K562 (cell line): ENCODE data around the gene BCL6B. TPM values are rescaled to one million over a fixed set of nuclear protein-coding genes. Genes with fewer than 3 reads are reported as not detected.

ENCODE experiments used
- ATAC-seq: fragments of 200-7000 bp; cut with Tn5 transposase; 3 replicates; pipeline ENCODE4 v1.9.1; 2020; ENCODE audit warnings: moderate library complexity
- BruUV-seq: library from RNA; stranded (reverse); fragments of 400-500 nt; replicated peaks from 2 replicates; lab custom pipeline; 2021; lab: Mats Ljungman, UMichigan
- CTCF ChIA-PET: fragments of 300-600 bp; formaldehyde crosslinking; extraction: SDS; loops from one replicate; lab custom pipeline; 2021; ENCODE audit warnings: low intra/inter-chr PET ratio; lab: Yijun Ruan, JAX
- POLR2A ChIA-PET: fragments of 300-600, 350-650 bp; sonication (Branson Sonifier 250); formaldehyde crosslinking; extraction: SDS; loops from one replicate; lab custom pipeline; 2021; ENCODE audit warnings: antibody characterized with exemption, inconsistent platforms; lab: Yijun Ruan, JAX
- DNase-seq, 4 experiments: peaks; one replicate each; pipeline versions ENCODE4 v3.0.0 to v3.0.0-alpha.2; 2011 to 2018; ENCODE audit warnings: low spot score in 3 of 4, mixed read lengths in 3 of 4; ENCODE audit errors: extremely low read depth in 1 of 4
- FAIRE-seq: peaks from 2 replicates; lab custom pipeline; 2011; peaks lifted over from hg19 to GRCh38; lab: Jason Lieb, UNC
- H2AFZ ChIP-seq: 2 replicates; pipeline ENCODE4 v1.6.0; 2011; ENCODE audit warnings: low read depth, low read length, control low read depth, inconsistent platforms
- H3K27ac ChIP-seq: fragments of 200-600 bp; 3 replicates; pipeline ENCODE4 v1.8.0; 2011; ENCODE audit warnings: low read depth, mild to moderate bottlenecking, control low read depth, inconsistent platforms, low read length, moderate library complexity, mixed read lengths; ENCODE audit errors: extremely low read depth
- H3K27me3 ChIP-seq, 2 experiments: fragments of 300-600 bp in 1 of 2; 2 replicates in 1 of 2; 3 replicates in 1 of 2; pipeline versions ENCODE4 v1.6.0 to v1.8.0; 2011; ENCODE audit warnings: inconsistent platforms in 2 of 2, low read length in 2 of 2, mild to moderate bottlenecking in 1 of 2, mixed read lengths in 1 of 2, moderate library complexity in 1 of 2; ENCODE audit not compliant: control insufficient read depth in 2 of 2, insufficient read depth in 2 of 2
- H3K36me3 ChIP-seq: fragments of 300-600 bp; 3 replicates; pipeline ENCODE4 v1.8.0; 2011; ENCODE audit warnings: mild to moderate bottlenecking, low read length, inconsistent platforms; ENCODE audit not compliant: control insufficient read depth, insufficient read depth
- H3K4me1 ChIP-seq, 2 experiments: fragments of 200-600 bp in 1 of 2; replicated peaks in 1 of 2; 2 replicates in 1 of 2; 3 replicates in 1 of 2; pipeline versions ENCODE4 v1.5.1 to v1.8.0; 2011; ENCODE audit warnings: inconsistent platforms in 2 of 2, low read length in 2 of 2, mild to moderate bottlenecking in 1 of 2, mixed read lengths in 1 of 2, moderate library complexity in 1 of 2; ENCODE audit not compliant: control insufficient read depth in 2 of 2, insufficient read depth in 2 of 2
- H3K4me2 ChIP-seq: 2 replicates; pipeline ENCODE4 v1.6.1; 2011; ENCODE audit warnings: low read length, control low read depth, inconsistent platforms, mixed read lengths; ENCODE audit not compliant: insufficient read depth
- H3K4me3 ChIP-seq: fragments of 200-600 bp; sonication (generic), shearing (Covaris generic); 2 replicates; pipeline ENCODE4 v1.5.1; 2016; ENCODE audit warnings: control low read depth, inconsistent platforms
- H3K79me2 ChIP-seq: fragments of 200-600 bp; 3 replicates; pipeline ENCODE4 v1.8.0; 2011; ENCODE audit warnings: low read length, inconsistent platforms; ENCODE audit not compliant: control insufficient read depth, insufficient read depth
- H3K9ac ChIP-seq, 2 experiments: 2 replicates each; pipeline versions ENCODE4 v1.6.0 to v1.6.1; 2011; ENCODE audit warnings: low read depth in 2 of 2, low read length in 2 of 2, control low read depth in 1 of 2, inconsistent platforms in 1 of 2, mild to moderate bottlenecking in 1 of 2, mixed read lengths in 1 of 2; ENCODE audit not compliant: insufficient read depth in 1 of 2
- H3K9me1 ChIP-seq: one replicate; pipeline ENCODE4 v1.6.0; 2011; ENCODE audit warnings: inconsistent platforms, mild to moderate bottlenecking, low read length, moderate library complexity; ENCODE audit not compliant: control insufficient read depth, insufficient read depth
- H3K9me3 ChIP-seq: replicated peaks from 2 replicates; pipeline ENCODE4 v1.5.1; 2011; ENCODE audit warnings: low read depth, low read length, inconsistent platforms; ENCODE audit not compliant: control insufficient read depth, insufficient read depth
- H4K20me1 ChIP-seq: replicated peaks from 2 replicates; pipeline ENCODE4 v1.6.1; 2011; ENCODE audit warnings: low read length, inconsistent platforms, mixed read lengths; ENCODE audit not compliant: control insufficient read depth, insufficient read depth
- CCNT2 ChIP-seq: IDR thresholded peaks from 2 replicates; pipeline ENCODE4 v1.6.1; 2011; ENCODE audit warnings: borderline replicate concordance, low read depth, mild to moderate bottlenecking, moderate library complexity, mixed read lengths, low read length; ENCODE audit not compliant: insufficient read length; ENCODE audit errors: extremely low read depth
- CREB1 ChIP-seq, 2 experiments: sonication (generic) in 1 of 2; formaldehyde crosslinking in 1 of 2; IDR thresholded peaks; 2 replicates each; pipeline versions ENCODE4 v1.6.1 to v1.8.0; 2012 to 2022; ENCODE audit warnings: inconsistent platforms in 1 of 2, mild to moderate bottlenecking in 1 of 2, missing genetic modification reagents in 1 of 2, moderate library complexity in 1 of 2
- ETV1 ChIP-seq: fragments of 450-650 bp; conservative IDR thresholded peaks from 2 replicates; pipeline ENCODE4 v1.6.1; 2016; ENCODE audit warnings: missing genetic modification characterization, control low read depth, low read depth, missing compliant biosample characterization
- ETV5 ChIP-seq: sonication (generic); formaldehyde crosslinking; IDR thresholded peaks from 2 replicates; pipeline ENCODE4 v1.4.0; 2020; ENCODE audit warnings: low read depth, mild to moderate bottlenecking, missing genetic modification reagents
- FOXK2 ChIP-seq, 2 experiments: fragments of 450-650 bp; IDR thresholded peaks in 1 of 2; conservative IDR thresholded peaks in 1 of 2; 2 replicates each; pipeline ENCODE4 v1.6.1; 2016; ENCODE audit warnings: low read depth in 2 of 2, mild to moderate bottlenecking in 1 of 2
- GATAD2B ChIP-seq: fragments of 450-650 bp; IDR thresholded peaks from 2 replicates; pipeline ENCODE4 v1.6.1; 2017; ENCODE audit warnings: mild to moderate bottlenecking, borderline replicate concordance
- JUN ChIP-seq, 2 experiments: sonication (generic) in 1 of 2; formaldehyde crosslinking in 1 of 2; IDR thresholded peaks; 2 replicates each; pipeline versions ENCODE4 v1.6.1 to v1.8.0; 2012 to 2022; ENCODE audit warnings: borderline replicate concordance in 2 of 2, mild to moderate bottlenecking in 2 of 2, improper control_type of control experiment in 1 of 2, low read depth in 1 of 2, low read length in 1 of 2, missing genetic modification reagents in 1 of 2
- KLF1 ChIP-seq: fragments of 450-650 bp; IDR thresholded peaks from 2 replicates; pipeline ENCODE4 v1.6.1; 2016; ENCODE audit warnings: missing genetic modification characterization, missing compliant biosample characterization
- MITF ChIP-seq: IDR thresholded peaks from 2 replicates; pipeline ENCODE4 v1.6.1; 2014; ENCODE audit warnings: antibody characterized with exemption
- MTF1 ChIP-seq: fragments of 250-450 bp; sonication (Bioruptor Pico); IDR thresholded peaks from 2 replicates; pipeline ENCODE4 v1.9.0; 2021; ENCODE audit warnings: moderate library complexity, mild to moderate bottlenecking, inconsistent platforms, borderline replicate concordance
- NEUROD1 ChIP-seq: fragments of 150-350 bp; IDR thresholded peaks from 2 replicates; pipeline ENCODE4 v1.6.1; 2014; ENCODE audit warnings: borderline replicate concordance, low read length, low read depth; ENCODE audit not compliant: partially characterized antibody
- NR2F6 ChIP-seq: fragments of 450-650 bp; formaldehyde crosslinking; IDR thresholded peaks from 2 replicates; pipeline ENCODE4 v1.4.0; 2020; ENCODE audit warnings: mild to moderate bottlenecking
- OTX1 ChIP-seq: fragments of 450-650 bp; formaldehyde crosslinking; IDR thresholded peaks from 2 replicates; pipeline ENCODE4 v1.4.0; 2022; ENCODE audit warnings: mild to moderate bottlenecking
- SNIP1 ChIP-seq: fragments of 450-650 bp; IDR thresholded peaks from 2 replicates; pipeline ENCODE4 v1.7.1; 2017; ENCODE audit warnings: low read depth, mild to moderate bottlenecking
- TFAM ChIP-seq: fragments of 250-450 bp; sonication (Bioruptor Pico); conservative IDR thresholded peaks from 2 replicates; pipeline ENCODE4 v1.5.0; 2021; ENCODE audit warnings: mild to moderate bottlenecking, moderate library complexity
- ZNF507 ChIP-seq: conservative IDR thresholded peaks from 2 replicates; pipeline ENCODE4 v1.6.1; 2017; ENCODE audit warnings: missing genetic modification characterization, missing compliant biosample characterization
- WGBS: fragments of 100-300 bp; shearing (Covaris generic); methylation state at CpG from one replicate; pipeline ENCODE4 v1.1.6; 2016; ENCODE audit warnings: low coverage, mixed read lengths; ENCODE audit not compliant: insufficient coverage; ENCODE audit errors: missing lambda C conversion rate; 5-methylcytosine and 5-hydroxymethylcytosine counted together
- in situ Hi-C: fragments of 300-500 bp; cut with MboI; formaldehyde crosslinking; loops from 4 replicates; pipeline ENCODE4 v1.15.0; 2018; ENCODE audit warnings: inconsistent platforms, mixed read lengths
- intact Hi-C: fragments of 100-400 bp; cut with micrococcal nuclease; formaldehyde crosslinking; loops from 2 replicates; pipeline ENCODE4 v1.14.2; 2022
- polyA plus RNA-seq, 8 experiments: library from polyadenylated mRNA; depleted of rRNA in 4 of 8; stranded (reverse) in 5 of 8; unstranded in 3 of 8; fragments of >200 nt; fragmentation: Nextera tagmentation in 2 of 8; fragmentation: Illumina TruSeq in 1 of 8; extraction: Ambion mirVana in 2 of 8; extraction: Trizol in 1 of 8; gene quantifications; 2 replicates each; pipeline versions ENCODE4 v1.2.1 to v1.2.3, GENCODE V29; 2011 to 2014; ENCODE audit warnings: inconsistent platforms in 1 of 8, missing spikeins in 1 of 8
- total RNA-seq, 7 experiments: library from RNA; depleted of rRNA in 6 of 7; stranded (reverse); fragments of >200 nt in 6 of 7; fragmentation: Illumina TruSeq in 2 of 7; extraction: Trizol in 2 of 7; gene quantifications; 2 replicates each; pipeline versions ENCODE4 v1.2.1 to v1.2.3, GENCODE V29; 2011 to 2021; ENCODE audit warnings: low replicate concordance in 1 of 7
- TF ChIP-seq, protein P1 (sequence below): fragments of 450-650 bp; IDR thresholded peaks from 2 replicates; pipeline ENCODE4 v1.6.1; 2014; ENCODE audit warnings: low read depth, mild to moderate bottlenecking, moderate library complexity, borderline replicate concordance

The BCL6B gene
- total and polyA plus RNA-seq, 9 of the 15 experiments (the other 6 are each of a cell fraction or from before 2014, with no cell fraction given) = 0.89 to 5.0 (median 3.6) TPM

DNA sequence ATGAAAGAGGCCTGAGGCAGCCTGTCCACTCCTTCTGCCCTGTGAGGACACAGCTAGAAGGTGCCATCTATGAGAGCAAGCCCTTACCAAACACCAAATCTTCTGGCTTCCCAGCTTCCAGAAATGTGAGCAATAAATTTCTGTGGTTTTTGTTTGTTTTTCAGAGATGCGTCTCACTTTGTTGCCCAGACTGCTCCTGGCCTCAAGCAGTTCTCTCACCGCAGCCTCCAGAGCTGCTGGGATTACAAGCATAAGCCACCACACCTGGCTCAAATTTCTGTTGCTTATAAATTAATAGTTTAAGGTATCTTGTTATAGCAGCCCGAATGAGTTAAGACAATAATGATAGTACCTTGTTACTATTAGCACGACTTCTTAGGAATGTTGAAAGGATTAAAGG lies 33.5 kb downstream of the BCL6B start:
- intact Hi-C loops = no loop called here
- no peak for TF ChIP-seq KLF1
- no peak for TF ChIP-seq NEUROD1
- TF ChIP-seq CCNT2 = no peak
- no peak for TF ChIP-seq NR2F6 (CRISPR knock-in tag)
- no peak for TF ChIP-seq TFAM (CRISPR knock-in tag)
- no peak for TF ChIP-seq SNIP1
- no peak for TF ChIP-seq FOXK2 (conservative IDR thresholded peaks at IDR 0.05 in 1 of 2, IDR thresholded peaks at IDR 0.05 in 1 of 2; ENCODE audit: low read depth in 2 of 2)
- no peak for TF ChIP-seq ETV5
- TF ChIP-seq, protein P1, sequence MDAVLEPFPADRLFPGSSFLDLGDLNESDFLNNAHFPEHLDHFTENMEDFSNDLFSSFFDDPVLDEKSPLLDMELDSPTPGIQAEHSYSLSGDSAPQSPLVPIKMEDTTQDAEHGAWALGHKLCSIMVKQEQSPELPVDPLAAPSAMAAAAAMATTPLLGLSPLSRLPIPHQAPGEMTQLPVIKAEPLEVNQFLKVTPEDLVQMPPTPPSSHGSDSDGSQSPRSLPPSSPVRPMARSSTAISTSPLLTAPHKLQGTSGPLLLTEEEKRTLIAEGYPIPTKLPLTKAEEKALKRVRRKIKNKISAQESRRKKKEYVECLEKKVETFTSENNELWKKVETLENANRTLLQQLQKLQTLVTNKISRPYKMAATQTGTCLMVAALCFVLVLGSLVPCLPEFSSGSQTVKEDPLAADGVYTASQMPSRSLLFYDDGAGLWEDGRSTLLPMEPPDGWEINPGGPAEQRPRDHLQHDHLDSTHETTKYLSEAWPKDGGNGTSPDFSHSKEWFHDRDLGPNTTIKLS = no peak
- TF ChIP-seq ETV1 = no peak
- TF ChIP-seq CREB1 (IDR thresholded peaks at IDR 0.05) = no peak
- no peak for TF ChIP-seq CREB1 (CRISPR knock-in tag; IDR thresholded peaks at IDR 0.05)
- no peak for TF ChIP-seq GATAD2B
- TF ChIP-seq OTX1 (CRISPR knock-in tag) = no peak
- no peak for TF ChIP-seq JUN (IDR thresholded peaks at IDR 0.05; ENCODE audit: borderline replicate concordance, low read depth, low read length)
- TF ChIP-seq JUN (CRISPR knock-in tag; IDR thresholded peaks at IDR 0.05; ENCODE audit: borderline replicate concordance) = no peak
- no peak for TF ChIP-seq MTF1 (CRISPR knock-in tag)
- TF ChIP-seq ZNF507 (tag) = no peak
- TF ChIP-seq MITF = no peak
- TF ChIP-seq, all 486 proteins: peak for 0
- ATAC-seq (no peak), FAIRE-seq (no peak), DNase-seq (no peak)
- Histone ChIP-seq H3K79me2 (no peaks in the 10 kb centered on the region), H3K27ac (no peak overlapping the region), H3K36me3 (no peaks in the 10 kb centered on the region), H3K9ac (no peak overlapping the region), H3K4me1 (no peaks in the 10 kb centered on the region; a peak in 1 of 5 replicates), H4K20me1 (0 out of 2 replicates have a peak, but pooled peaks cover 2% of the 10 kb centered on the region), H3K9me1 (no peaks in the 10 kb centered on the region), H2AFZ (no peak overlapping the region), H3K27me3 (peaks cover 13 to 15% of the 10 kb centered on the region in 2 experiments), H3K4me3 (no peak overlapping the region), H3K4me2 (no peak overlapping the region), H3K9me3 (no peaks in the 10 kb centered on the region)
- WGBS = 4% methylated on average over 4 of the region's 4 CpGs
- in situ Hi-C loops = no loop called here
- no TSS peak for BruUV-seq
- CTCF ChIA-PET = no interaction called here
- POLR2A ChIA-PET = no interaction called here
